ENCODE measurements around the gene CRISPLD2. TPM values are rescaled to one million over a fixed set of nuclear protein-coding genes. Genes with fewer than 3 reads are reported as not detected.

The CRISPLD2 gene
- polyA plus RNA-seq, 1 donor from 2014 or later, result 0.06 TPM

GRCh38 chr16:84813141-84813934 is 6.4 kb upstream of the CRISPLD2 start:
- H2AFZ ChIP-seq (ENCODE audit: low read depth, low read length), result no peak overlapping the region
- H3K4me2 ChIP-seq (ENCODE audit: low read length), result no peak overlapping the region
- H4K20me1 ChIP-seq (ENCODE audit: insufficient read depth), result no peaks in the 10 kb centered on the region
- no peaks in the 10 kb centered on the region for H3K27me3 ChIP-seq (ENCODE audit: insufficient read depth, low read depth, low read length)
- no peak for TF ChIP-seq REST (IDR thresholded peaks at IDR 0.05; ENCODE audit: borderline replicate concordance)
- no peak for TF ChIP-seq TAF1 (IDR thresholded peaks at IDR 0.05; ENCODE audit: low read depth)
- no peak for TF ChIP-seq RAD21 (conservative IDR thresholded peaks at IDR 0.05)
- no peak for TF ChIP-seq EZH2 (IDR thresholded peaks at IDR 0.05; ENCODE audit: borderline replicate concordance, insufficient read depth, low read length, poor library complexity, severe bottlenecking)
- no peak for TF ChIP-seq EP300 (conservative IDR thresholded peaks at IDR 0.05; ENCODE audit: poor library complexity, severe bottlenecking)
- no peak for TF ChIP-seq MXI1 (conservative IDR thresholded peaks at IDR 0.05; ENCODE audit: poor library complexity, severe bottlenecking)
- TF ChIP-seq CTCF (IDR thresholded peaks at IDR 0.05; ENCODE audit: poor library complexity, severe bottlenecking), result no peak
- TF ChIP-seq SMC3 (conservative IDR thresholded peaks at IDR 0.05; ENCODE audit: poor library complexity), result no peak
- TF ChIP-seq POLR2AphosphoS5 (IDR thresholded peaks at IDR 0.05), result no peak
- H3K27ac ChIP-seq (ENCODE audit: low read length), result no peak overlapping the region
- no peak overlapping the region for H3K4me3 ChIP-seq (ENCODE audit: low read length)
- no peak overlapping the region for H3K9ac ChIP-seq (ENCODE audit: low read length)
- no peaks in the 10 kb centered on the region for H3K9me3 ChIP-seq (ENCODE audit: low read length)
- no peaks in the 10 kb centered on the region for H3K79me2 ChIP-seq (replicated peaks; ENCODE audit: insufficient read depth, low read length)
- H3K9me2 ChIP-seq (ENCODE audit: insufficient read depth, low read length), result no peaks in the 10 kb centered on the region
- no peaks in the 10 kb centered on the region for H3K36me3 ChIP-seq (ENCODE audit: insufficient read depth, low read length)
- H3F3A ChIP-seq (ENCODE audit: insufficient read depth, low read length, poor library complexity, severe bottlenecking), result no peaks in the 10 kb centered on the region

GRCh38 chr16:84815462-84815861 is 4.3 kb upstream of the CRISPLD2 start:
- Histone ChIP-seq H3K4me2 (ENCODE audit: low read length) (no peak overlapping the region), H3K27me3 (ENCODE audit: insufficient read depth, low read depth, low read length) (peaks cover 14% of the 10 kb centered on the region), H2AFZ (ENCODE audit: low read depth, low read length) (no peak overlapping the region), H3F3A (ENCODE audit: insufficient read depth, low read length, poor library complexity, severe bottlenecking) (no peaks in the 10 kb centered on the region), H3K79me2 (replicated peaks; ENCODE audit: insufficient read depth, low read length) (no peaks in the 10 kb centered on the region), H3K36me3 (ENCODE audit: insufficient read depth, low read length) (no peaks in the 10 kb centered on the region), H3K9me2 (ENCODE audit: insufficient read depth, low read length) (no peaks in the 10 kb centered on the region), H3K9me3 (ENCODE audit: low read length) (no peaks in the 10 kb centered on the region), H3K27ac (ENCODE audit: low read length) (no peak overlapping the region), H4K20me1 (ENCODE audit: insufficient read depth) (no peaks in the 10 kb centered on the region), H3K9ac (ENCODE audit: low read length) (no peak overlapping the region), H3K4me3 (ENCODE audit: low read length) (no peak overlapping the region)
- TF ChIP-seq EP300 (conservative IDR thresholded peaks at IDR 0.05; ENCODE audit: poor library complexity, severe bottlenecking) (no peak), TAF1 (IDR thresholded peaks at IDR 0.05; ENCODE audit: low read depth) (no peak), POLR2AphosphoS5 (IDR thresholded peaks at IDR 0.05) (no peak)
